Dendritic cell treated with granulocyte-macrophage colony-stimulating factor and Interleukin-4, amounts not matched to agents 40 ng/mL and 50 ng/mL, for 4 days (primary cell): ENCODE data around the gene LRP8.

Experiments
- H3K27ac Mint-ChIP-seq: one replicate; pipeline ENCODE4 v1.8.0; 2022; ENCODE audit warnings: mild to moderate bottlenecking, mixed read lengths
- H3K27me3 Mint-ChIP-seq: one replicate; pipeline ENCODE4 v1.8.0; 2022; ENCODE audit warnings: mild to moderate bottlenecking, mixed read lengths
- H3K36me3 Mint-ChIP-seq: one replicate; pipeline ENCODE4 v1.8.0; 2022; ENCODE audit warnings: low read depth, mixed read lengths
- H3K4me1 Mint-ChIP-seq: one replicate; pipeline ENCODE4 v1.8.0; 2022; ENCODE audit warnings: low read depth, mixed read lengths
- H3K4me3 Mint-ChIP-seq: one replicate; pipeline ENCODE4 v1.8.0; 2022; ENCODE audit warnings: mild to moderate bottlenecking, moderate library complexity, mixed read lengths
- H3K9me3 Mint-ChIP-seq: one replicate; pipeline ENCODE4 v1.8.0; 2022; ENCODE audit warnings: mixed read lengths
- intact Hi-C: fragments of 100-400 bp; cut with micrococcal nuclease; formaldehyde crosslinking; loops from one replicate; pipeline ENCODE4 v1.15.0; 2022

Gene LRP8

DNA sequence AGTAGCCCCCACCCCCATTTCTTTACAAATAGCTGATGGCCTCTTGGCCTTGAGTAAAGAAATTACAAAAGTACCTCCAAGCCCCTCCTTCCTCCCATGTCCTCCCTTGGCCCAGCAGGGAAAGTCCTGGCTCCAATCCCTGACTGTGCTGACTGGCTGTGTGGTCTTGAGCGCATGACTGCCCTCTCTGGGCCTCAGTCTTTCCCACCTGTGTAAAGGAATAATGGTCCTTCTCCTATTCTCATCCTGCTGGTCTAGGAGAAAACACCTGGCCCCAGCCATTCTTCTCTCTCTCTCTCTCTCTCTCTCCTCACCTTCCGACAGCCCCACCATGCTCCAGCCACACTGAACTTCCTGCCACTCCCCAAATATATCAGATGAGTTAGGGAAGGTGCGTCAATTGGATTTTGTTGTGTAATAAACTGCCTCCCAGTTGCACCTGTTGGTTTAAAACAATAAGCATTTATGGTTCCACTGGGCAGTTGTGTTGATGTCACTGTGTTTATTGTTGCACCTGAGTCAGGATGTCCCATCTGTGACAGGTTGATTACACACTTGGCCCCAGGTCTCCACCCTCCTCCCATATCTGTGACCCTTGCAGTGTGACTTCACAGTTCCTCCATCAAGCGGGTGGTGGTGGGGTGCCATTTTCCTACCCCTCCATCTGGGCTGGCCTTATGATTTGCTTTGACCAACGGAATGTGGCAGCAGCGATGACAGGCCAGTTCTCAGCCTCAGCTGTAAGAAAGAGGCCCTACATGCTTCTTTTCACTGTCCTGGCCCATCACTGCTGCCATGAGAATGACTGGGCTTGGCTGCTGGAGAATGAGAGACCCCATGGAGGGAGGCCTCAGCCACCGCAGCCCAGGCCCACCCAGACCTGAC lies 22.3 kb upstream of the LRP8 start:
- Mint-ChIP-seq H3K4me1 (peaks cover 7% of the 10 kb centered on the region), H3K27me3 (peaks cover 3% of the 10 kb centered on the region), H3K27ac (peak overlapping the region; percentile 35), H3K9me3 (no peaks in the 10 kb centered on the region), H3K36me3 (no peaks in the 10 kb centered on the region), H3K4me3 (no peak overlapping the region)
- intact Hi-C loops = no loop called here

DNA sequence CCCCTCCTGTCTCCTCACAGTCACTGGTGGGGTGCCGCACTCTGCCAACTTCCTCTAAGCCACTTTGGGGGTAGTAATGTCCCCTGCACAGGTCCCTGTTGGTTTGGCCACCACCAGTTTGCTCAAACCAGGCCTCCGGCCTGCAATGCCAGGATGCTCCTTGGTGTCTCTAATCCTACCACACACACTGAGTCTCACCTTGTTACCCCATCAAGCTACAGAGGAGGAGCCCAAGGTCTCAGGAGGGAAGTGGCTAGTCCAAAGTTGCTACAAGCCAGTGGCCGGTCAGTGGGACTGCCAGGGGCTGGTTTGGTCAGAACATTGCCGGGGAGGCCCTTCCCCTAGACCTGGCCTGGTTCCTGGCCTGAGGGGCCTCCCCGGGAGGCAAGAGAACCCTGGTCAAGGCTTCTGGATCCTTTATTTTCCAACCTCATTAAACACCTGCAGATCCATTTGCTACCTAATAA lies 21.5 kb upstream of the LRP8 start:
- Mint-ChIP-seq H3K9me3 (no peaks in the 10 kb centered on the region), H3K27me3 (peaks cover 3% of the 10 kb centered on the region), H3K27ac (no peak overlapping the region), H3K4me1 (peaks cover 7% of the 10 kb centered on the region), H3K4me3 (no peak overlapping the region), H3K36me3 (no peaks in the 10 kb centered on the region)
- intact Hi-C loops = no loop called here

DNA sequence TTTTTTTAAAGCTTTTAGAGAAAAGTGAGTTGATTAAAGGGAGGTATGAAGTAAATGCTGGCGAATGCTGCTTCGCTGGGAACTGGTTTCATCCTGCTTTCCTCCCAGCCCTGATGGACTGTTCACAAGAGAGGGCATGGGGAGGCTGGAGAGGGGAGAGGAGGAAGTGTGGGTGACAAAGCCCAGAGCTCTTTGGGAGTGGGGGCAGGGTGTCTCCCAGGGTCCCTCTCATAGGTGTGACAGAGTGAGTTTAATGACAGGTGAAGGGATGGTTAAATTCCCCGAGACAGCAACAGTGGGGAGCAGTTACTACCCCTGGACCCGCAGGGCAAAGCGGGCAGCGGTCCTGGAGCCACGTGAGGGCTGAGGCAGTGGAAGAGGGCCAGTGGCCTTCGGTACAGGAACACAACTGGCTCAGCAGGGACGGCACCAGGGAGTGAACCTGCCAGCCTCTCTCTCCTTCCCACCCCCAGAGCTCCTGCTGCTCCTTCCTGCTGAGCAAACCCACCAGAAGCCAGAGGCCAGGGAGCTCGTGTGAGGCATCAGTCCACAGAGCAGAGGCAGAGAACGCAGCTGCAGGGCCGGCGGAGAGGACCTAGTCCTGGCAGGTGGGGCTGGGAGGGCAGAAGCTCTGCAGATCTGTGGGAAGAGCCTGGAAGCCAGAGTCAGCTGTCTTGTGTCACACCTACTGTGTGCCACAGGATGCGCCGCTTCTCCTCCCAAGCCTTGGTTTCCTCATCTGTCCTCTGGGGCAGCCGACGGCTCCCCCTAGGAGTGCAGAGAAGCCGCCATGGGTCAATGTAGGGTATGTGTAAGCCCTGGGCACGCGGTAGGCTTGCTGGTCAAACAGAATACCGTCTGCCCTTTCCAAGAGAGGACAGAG lies 20.9 kb upstream of the LRP8 start:
- H3K4me1 Mint-ChIP-seq = peaks cover 7% of the 10 kb centered on the region
- H3K9me3 Mint-ChIP-seq = no peaks in the 10 kb centered on the region
- peaks cover 6% of the 10 kb centered on the region for H3K27me3 Mint-ChIP-seq
- H3K4me3 Mint-ChIP-seq = no peak overlapping the region
- no peak overlapping the region for H3K27ac Mint-ChIP-seq
- H3K36me3 Mint-ChIP-seq = no peaks in the 10 kb centered on the region
- intact Hi-C loops = no loop called here

- intact Hi-C loops = no loop called here
- H3K4me3 Mint-ChIP-seq = no peak overlapping the region
- no peaks in the 10 kb centered on the region for H3K36me3 Mint-ChIP-seq
- peaks cover 7% of the 10 kb centered on the region for H3K4me1 Mint-ChIP-seq
- H3K27ac Mint-ChIP-seq = peak overlapping the region; percentile 34
- H3K9me3 Mint-ChIP-seq = no peaks in the 10 kb centered on the region
- peaks cover 5% of the 10 kb centered on the region for H3K27me3 Mint-ChIP-seq
Measured at GRCh38 chr1:53346814-53347176, 18.9 kb upstream of the LRP8 start.

DNA sequence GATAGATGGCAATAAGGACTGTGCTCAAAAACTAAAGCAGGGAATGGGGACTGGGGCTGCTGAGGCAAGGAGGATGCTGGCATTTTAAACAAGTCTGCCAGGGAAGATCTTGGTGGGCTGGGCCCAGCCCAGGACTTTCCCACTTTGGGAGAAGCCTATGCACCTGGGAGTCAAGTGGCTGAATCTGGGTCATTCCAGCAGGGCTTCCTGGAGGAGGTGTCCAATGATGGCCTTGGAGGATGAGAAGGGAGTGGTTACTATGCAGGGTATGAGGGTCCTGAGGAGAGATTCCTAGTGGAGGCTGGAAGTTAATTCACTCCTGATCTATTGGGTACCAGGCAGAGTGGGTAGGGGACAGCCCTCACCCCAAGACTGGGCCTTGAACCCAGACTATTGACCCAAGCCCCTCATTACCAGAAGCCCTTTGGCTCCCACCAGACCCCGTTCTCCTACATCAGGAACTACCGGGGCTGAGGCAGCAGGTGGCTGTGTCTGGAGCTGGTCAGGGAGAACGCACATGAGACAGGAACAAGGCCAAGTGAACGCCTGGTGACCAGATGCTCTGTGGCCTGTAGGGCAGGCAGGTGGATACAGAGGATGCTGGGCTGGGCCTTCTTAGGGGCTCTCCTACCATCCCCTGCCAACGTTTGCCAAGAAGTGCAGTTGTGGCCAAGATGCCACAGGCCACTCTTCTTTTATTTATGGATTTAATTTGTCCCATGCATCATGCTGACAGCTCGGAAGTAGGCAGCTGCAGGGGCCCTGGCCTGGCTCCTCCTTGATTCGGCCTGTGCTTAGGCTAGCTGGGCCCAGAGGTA lies 18.3 kb upstream of the LRP8 start:
- Mint-ChIP-seq H3K27me3 (peaks cover 5% of the 10 kb centered on the region), H3K36me3 (no peaks in the 10 kb centered on the region), H3K4me1 (peaks cover 7% of the 10 kb centered on the region), H3K4me3 (no peak overlapping the region), H3K9me3 (no peaks in the 10 kb centered on the region), H3K27ac (peak overlapping the region; percentile 34)
- intact Hi-C loops = no loop called here

- H3K4me3 Mint-ChIP-seq = no peak overlapping the region
- H3K36me3 Mint-ChIP-seq = no peaks in the 10 kb centered on the region
- no peak overlapping the region for H3K27ac Mint-ChIP-seq
- H3K9me3 Mint-ChIP-seq = no peaks in the 10 kb centered on the region
- peaks cover 7% of the 10 kb centered on the region for H3K4me1 Mint-ChIP-seq
- intact Hi-C loops = no loop called here
- H3K27me3 Mint-ChIP-seq = peaks cover 4% of the 10 kb centered on the region
Measured at GRCh38 chr1:53344921-53345838, 17.3 kb upstream of the LRP8 start.

- peaks cover 3% of the 10 kb centered on the region for H3K27me3 Mint-ChIP-seq
- no peaks in the 10 kb centered on the region for H3K9me3 Mint-ChIP-seq
- intact Hi-C loops = no loop called here
- H3K27ac Mint-ChIP-seq = peak overlapping the region; percentile 35
- H3K36me3 Mint-ChIP-seq = no peaks in the 10 kb centered on the region
- peaks cover 7% of the 10 kb centered on the region for H3K4me1 Mint-ChIP-seq
- H3K4me3 Mint-ChIP-seq = no peak overlapping the region
Measured at GRCh38 chr1:53343831-53344668, 16.2 kb upstream of the LRP8 start.

- Mint-ChIP-seq H3K36me3 (no peaks in the 10 kb centered on the region), H3K4me3 (no peak overlapping the region), H3K9me3 (no peaks in the 10 kb centered on the region), H3K27me3 (peaks cover 3% of the 10 kb centered on the region), H3K4me1 (peaks cover 7% of the 10 kb centered on the region), H3K27ac (no peak overlapping the region)
- intact Hi-C loops = no loop called here
Measured at GRCh38 chr1:53342735-53343470, 15.0 kb upstream of the LRP8 start.

GRCh38 chr1:53341961-53342707 lies 14.3 kb upstream of the LRP8 start:
- H3K4me3 Mint-ChIP-seq = no peak overlapping the region
- intact Hi-C loops = no loop called here

DNA sequence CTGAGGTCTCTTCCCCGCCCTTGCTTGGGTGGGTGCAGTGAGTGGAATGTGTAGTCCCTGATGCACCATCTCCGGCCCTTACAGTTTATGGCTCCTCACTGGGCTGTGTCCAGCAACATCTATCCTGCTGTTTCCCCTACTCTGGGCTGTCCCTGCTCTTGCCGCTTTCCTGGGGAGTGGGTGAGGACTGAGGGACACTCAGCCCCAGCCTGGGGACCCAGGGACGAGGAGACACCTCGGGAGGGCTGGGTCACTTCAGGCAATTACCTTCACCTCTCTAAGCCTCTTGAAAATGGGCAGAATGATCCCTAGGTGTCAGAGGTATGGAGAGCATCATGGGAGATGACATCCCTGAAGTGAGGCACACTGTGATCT lies 13.6 kb upstream of the LRP8 start:
- no peak overlapping the region for H3K27ac Mint-ChIP-seq
- intact Hi-C loops = no loop called here
- peaks cover 7% of the 10 kb centered on the region for H3K4me1 Mint-ChIP-seq
- H3K36me3 Mint-ChIP-seq = no peaks in the 10 kb centered on the region
- H3K27me3 Mint-ChIP-seq = peaks cover 3% of the 10 kb centered on the region
- H3K4me3 Mint-ChIP-seq = no peak overlapping the region
- no peaks in the 10 kb centered on the region for H3K9me3 Mint-ChIP-seq

More at GRCh38 chr1:53341961-53342707, 14.3 kb upstream of the LRP8 start:
- H3K27me3 Mint-ChIP-seq = peaks cover 3% of the 10 kb centered on the region
- no peaks in the 10 kb centered on the region for H3K9me3 Mint-ChIP-seq
- no peak overlapping the region for H3K27ac Mint-ChIP-seq
- peaks cover 7% of the 10 kb centered on the region for H3K4me1 Mint-ChIP-seq
- H3K36me3 Mint-ChIP-seq = no peaks in the 10 kb centered on the region

GRCh38 chr1:53340660-53341520 lies 13.0 kb upstream of the LRP8 start:
- no peak overlapping the region for H3K4me3 Mint-ChIP-seq
- no peak overlapping the region for H3K27ac Mint-ChIP-seq
- no peaks in the 10 kb centered on the region for H3K9me3 Mint-ChIP-seq
- H3K4me1 Mint-ChIP-seq = peaks cover 6% of the 10 kb centered on the region
- peaks cover 3% of the 10 kb centered on the region for H3K27me3 Mint-ChIP-seq
- intact Hi-C loops = no loop called here
- no peaks in the 10 kb centered on the region for H3K36me3 Mint-ChIP-seq
